K562 (cell line): ENCODE measurements around the gene HACD1. TPM values are rescaled to one million over a fixed set of nuclear protein-coding genes. Genes with fewer than 3 reads are reported as not detected.

Experiments used
- ATAC-seq: fragments of 200-7000 bp; cut with Tn5 transposase; 3 replicates; pipeline ENCODE4 v1.9.1; 2020; ENCODE audit warnings: moderate library complexity
- BruUV-seq: library from RNA; stranded (reverse); fragments of 400-500 nt; replicated peaks from 2 replicates; lab custom pipeline; 2021; lab: Mats Ljungman, UMichigan
- CTCF ChIA-PET: fragments of 300-600 bp; formaldehyde crosslinking; extraction: SDS; loops from one replicate; lab custom pipeline; 2021; ENCODE audit warnings: low intra/inter-chr PET ratio; lab: Yijun Ruan, JAX
- POLR2A ChIA-PET: fragments of 300-600, 350-650 bp; sonication (Branson Sonifier 250); formaldehyde crosslinking; extraction: SDS; loops from one replicate; lab custom pipeline; 2021; ENCODE audit warnings: antibody characterized with exemption, inconsistent platforms; lab: Yijun Ruan, JAX
- DNase-seq, 4 experiments: peaks; one replicate each; pipeline versions ENCODE4 v3.0.0 to v3.0.0-alpha.2; 2011 to 2018; ENCODE audit warnings: low spot score in 3 of 4, mixed read lengths in 3 of 4; ENCODE audit errors: extremely low read depth in 1 of 4
- FAIRE-seq: peaks from 2 replicates; lab custom pipeline; 2011; peaks lifted over from hg19 to GRCh38; lab: Jason Lieb, UNC
- H2AFZ ChIP-seq: 2 replicates; pipeline ENCODE4 v1.6.0; 2011; ENCODE audit warnings: low read depth, low read length, control low read depth, inconsistent platforms
- H3K27ac ChIP-seq: fragments of 200-600 bp; 3 replicates; pipeline ENCODE4 v1.8.0; 2011; ENCODE audit warnings: low read depth, mild to moderate bottlenecking, control low read depth, inconsistent platforms, low read length, moderate library complexity, mixed read lengths; ENCODE audit errors: extremely low read depth
- H3K27me3 ChIP-seq, 2 experiments: fragments of 300-600 bp in 1 of 2; 2 replicates in 1 of 2; 3 replicates in 1 of 2; pipeline versions ENCODE4 v1.6.0 to v1.8.0; 2011; ENCODE audit warnings: inconsistent platforms in 2 of 2, low read length in 2 of 2, mild to moderate bottlenecking in 1 of 2, mixed read lengths in 1 of 2, moderate library complexity in 1 of 2; ENCODE audit not compliant: control insufficient read depth in 2 of 2, insufficient read depth in 2 of 2
- H3K36me3 ChIP-seq: fragments of 300-600 bp; 3 replicates; pipeline ENCODE4 v1.8.0; 2011; ENCODE audit warnings: mild to moderate bottlenecking, low read length, inconsistent platforms; ENCODE audit not compliant: control insufficient read depth, insufficient read depth
- H3K4me1 ChIP-seq, 2 experiments: fragments of 200-600 bp in 1 of 2; replicated peaks in 1 of 2; 2 replicates in 1 of 2; 3 replicates in 1 of 2; pipeline versions ENCODE4 v1.5.1 to v1.8.0; 2011; ENCODE audit warnings: inconsistent platforms in 2 of 2, low read length in 2 of 2, mild to moderate bottlenecking in 1 of 2, mixed read lengths in 1 of 2, moderate library complexity in 1 of 2; ENCODE audit not compliant: control insufficient read depth in 2 of 2, insufficient read depth in 2 of 2
- H3K4me2 ChIP-seq: 2 replicates; pipeline ENCODE4 v1.6.1; 2011; ENCODE audit warnings: low read length, control low read depth, inconsistent platforms, mixed read lengths; ENCODE audit not compliant: insufficient read depth
- H3K4me3 ChIP-seq: fragments of 200-600 bp; sonication (generic), shearing (Covaris generic); 2 replicates; pipeline ENCODE4 v1.5.1; 2016; ENCODE audit warnings: control low read depth, inconsistent platforms
- H3K79me2 ChIP-seq: fragments of 200-600 bp; 3 replicates; pipeline ENCODE4 v1.8.0; 2011; ENCODE audit warnings: low read length, inconsistent platforms; ENCODE audit not compliant: control insufficient read depth, insufficient read depth
- H3K9ac ChIP-seq, 2 experiments: 2 replicates each; pipeline versions ENCODE4 v1.6.0 to v1.6.1; 2011; ENCODE audit warnings: low read depth in 2 of 2, low read length in 2 of 2, control low read depth in 1 of 2, inconsistent platforms in 1 of 2, mild to moderate bottlenecking in 1 of 2, mixed read lengths in 1 of 2; ENCODE audit not compliant: insufficient read depth in 1 of 2
- H3K9me1 ChIP-seq: one replicate; pipeline ENCODE4 v1.6.0; 2011; ENCODE audit warnings: inconsistent platforms, mild to moderate bottlenecking, low read length, moderate library complexity; ENCODE audit not compliant: control insufficient read depth, insufficient read depth
- H3K9me3 ChIP-seq: replicated peaks from 2 replicates; pipeline ENCODE4 v1.5.1; 2011; ENCODE audit warnings: low read depth, low read length, inconsistent platforms; ENCODE audit not compliant: control insufficient read depth, insufficient read depth
- H4K20me1 ChIP-seq: replicated peaks from 2 replicates; pipeline ENCODE4 v1.6.1; 2011; ENCODE audit warnings: low read length, inconsistent platforms, mixed read lengths; ENCODE audit not compliant: control insufficient read depth, insufficient read depth
- HSF4 ChIP-seq: fragments of 250-450 bp; sonication (Bioruptor Pico); IDR thresholded peaks from 2 replicates; pipeline ENCODE4 v2.1.2; 2022; ENCODE audit warnings: mild to moderate bottlenecking, moderate library complexity, borderline replicate concordance
- ZNF239 ChIP-seq: fragments of 250-450 bp; sonication (Bioruptor Pico); IDR thresholded peaks from 2 replicates; pipeline ENCODE4 v1.4.0; 2020; ENCODE audit warnings: mild to moderate bottlenecking
- WGBS: fragments of 100-300 bp; shearing (Covaris generic); methylation state at CpG from one replicate; pipeline ENCODE4 v1.1.6; 2016; ENCODE audit warnings: low coverage, mixed read lengths; ENCODE audit not compliant: insufficient coverage; ENCODE audit errors: missing lambda C conversion rate; 5-methylcytosine and 5-hydroxymethylcytosine counted together
- in situ Hi-C: fragments of 300-500 bp; cut with MboI; formaldehyde crosslinking; loops from 4 replicates; pipeline ENCODE4 v1.15.0; 2018; ENCODE audit warnings: inconsistent platforms, mixed read lengths
- intact Hi-C: fragments of 100-400 bp; cut with micrococcal nuclease; formaldehyde crosslinking; loops from 2 replicates; pipeline ENCODE4 v1.14.2; 2022
- polyA plus RNA-seq, 8 experiments: library from polyadenylated mRNA; depleted of rRNA in 4 of 8; stranded (reverse) in 5 of 8; unstranded in 3 of 8; fragments of >200 nt; fragmentation: Nextera tagmentation in 2 of 8; fragmentation: Illumina TruSeq in 1 of 8; extraction: Ambion mirVana in 2 of 8; extraction: Trizol in 1 of 8; gene quantifications; 2 replicates each; pipeline versions ENCODE4 v1.2.1 to v1.2.3, GENCODE V29; 2011 to 2014; ENCODE audit warnings: inconsistent platforms in 1 of 8, missing spikeins in 1 of 8
- small RNA-seq: library from RNA; depleted of rRNA; stranded (forward); fragments of <200 nt; gene quantifications from one replicate; pipeline ENCODE3, GENCODE V24; 2014
- total RNA-seq, 7 experiments: library from RNA; depleted of rRNA in 6 of 7; stranded (reverse); fragments of >200 nt in 6 of 7; fragmentation: Illumina TruSeq in 2 of 7; extraction: Trizol in 2 of 7; gene quantifications; 2 replicates each; pipeline versions ENCODE4 v1.2.1 to v1.2.3, GENCODE V29; 2011 to 2021; ENCODE audit warnings: low replicate concordance in 1 of 7
- TF ChIP-seq, protein P1 (sequence below): sonication (generic); formaldehyde crosslinking; IDR thresholded peaks from 2 replicates; pipeline ENCODE4 v1.8.1; 2023; ENCODE audit warnings: mild to moderate bottlenecking, missing genetic modification reagents

The HACD1 gene
- total and polyA plus RNA-seq, 9 of the 15 experiments (the other 6 are each of a cell fraction or from before 2014, with no cell fraction given), result 0.99 to 4.5 (median 2.4) TPM

DNA sequence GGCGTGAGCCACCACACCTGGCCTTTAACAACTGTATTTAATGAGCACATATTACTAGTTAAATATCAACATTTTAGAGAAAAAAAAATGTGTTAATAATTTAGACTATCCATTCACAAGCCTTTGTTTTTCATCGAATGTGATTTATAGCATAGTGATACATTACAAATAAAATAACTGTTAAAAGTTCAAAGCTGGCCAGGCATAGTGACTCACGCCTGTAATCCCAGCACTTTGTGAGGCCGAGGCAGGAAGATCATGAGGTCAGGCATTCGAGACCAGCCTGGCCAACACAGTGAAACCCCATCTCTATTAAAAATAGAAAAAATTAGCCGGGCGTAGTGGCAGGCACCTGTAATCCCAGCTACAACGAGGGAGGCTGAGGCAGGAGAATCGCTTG, 72.7 kb downstream of the HACD1 start:
- Histone ChIP-seq H3K9me3 (no peaks in the 10 kb centered on the region), H4K20me1 (no peaks in the 10 kb centered on the region), H3K4me3 (no peak overlapping the region), H3K9ac (no peak overlapping the region), H3K4me1 (no peaks in the 10 kb centered on the region), H3K27ac (no peak overlapping the region), H3K9me1 (no peaks in the 10 kb centered on the region), H3K79me2 (peaks cover 3% of the 10 kb centered on the region; the same call in 2 of the 3 replicates), H3K36me3 (no peaks in the 10 kb centered on the region), H3K27me3 (no peaks in the 10 kb centered on the region), H3K4me2 (no peak overlapping the region), H2AFZ (no peak overlapping the region)
- intact Hi-C loops (no loop called here), in situ Hi-C loops (no loop called here)
- FAIRE-seq (no peak), DNase-seq (no peak), ATAC-seq (no peak)
- no TSS peak for BruUV-seq
- 82% methylated on average over 9 of the region's 9 CpGs for WGBS
- CTCF ChIA-PET, result no interaction called here
- TF ChIP-seq, protein P1, sequence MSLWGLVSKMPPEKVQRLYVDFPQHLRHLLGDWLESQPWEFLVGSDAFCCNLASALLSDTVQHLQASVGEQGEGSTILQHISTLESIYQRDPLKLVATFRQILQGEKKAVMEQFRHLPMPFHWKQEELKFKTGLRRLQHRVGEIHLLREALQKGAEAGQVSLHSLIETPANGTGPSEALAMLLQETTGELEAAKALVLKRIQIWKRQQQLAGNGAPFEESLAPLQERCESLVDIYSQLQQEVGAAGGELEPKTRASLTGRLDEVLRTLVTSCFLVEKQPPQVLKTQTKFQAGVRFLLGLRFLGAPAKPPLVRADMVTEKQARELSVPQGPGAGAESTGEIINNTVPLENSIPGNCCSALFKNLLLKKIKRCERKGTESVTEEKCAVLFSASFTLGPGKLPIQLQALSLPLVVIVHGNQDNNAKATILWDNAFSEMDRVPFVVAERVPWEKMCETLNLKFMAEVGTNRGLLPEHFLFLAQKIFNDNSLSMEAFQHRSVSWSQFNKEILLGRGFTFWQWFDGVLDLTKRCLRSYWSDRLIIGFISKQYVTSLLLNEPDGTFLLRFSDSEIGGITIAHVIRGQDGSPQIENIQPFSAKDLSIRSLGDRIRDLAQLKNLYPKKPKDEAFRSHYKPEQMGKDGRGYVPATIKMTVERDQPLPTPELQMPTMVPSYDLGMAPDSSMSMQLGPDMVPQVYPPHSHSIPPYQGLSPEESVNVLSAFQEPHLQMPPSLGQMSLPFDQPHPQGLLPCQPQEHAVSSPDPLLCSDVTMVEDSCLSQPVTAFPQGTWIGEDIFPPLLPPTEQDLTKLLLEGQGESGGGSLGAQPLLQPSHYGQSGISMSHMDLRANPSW (CRISPR knock-in tag), result no peak
- TF ChIP-seq HSF4 (CRISPR knock-in tag) (no peak), ZNF239 (CRISPR knock-in tag) (no peak)
- POLR2A ChIA-PET, result interaction anchor here (0.6 to 0.9 kb wide), 2 partner anchors 9 to 20 kb away, joined by 3 read pairs; no protein-coding TSS in a partner anchor

Small RNA genes within 50 kb of the gene (small RNA-seq; reads per million reads assigned to genes)
- gene AC069542.2, result not detected

Other genes with a start within 250 kb of the HACD1 start
- 3.9 and 5.1 TPM in 2 replicates for gene ST8SIA6, start 162.8 kb downstream of the HACD1 start, total RNA-seq (2014; rRNA removed)
- gene ST8SIA6, start 162.8 kb downstream of the HACD1 start, total RNA-seq (2014; rRNA removed; fragmentation: Illumina TruSeq; extraction: Trizol), result 6.4 and 7.2 TPM in 2 replicates
- gene ST8SIA6, start 162.8 kb downstream of the HACD1 start, total RNA-seq (2015; rRNA removed; fragmentation: Illumina TruSeq; extraction: Trizol), result 4.8 and 6.7 TPM in 2 replicates
- gene ST8SIA6, start 162.8 kb downstream of the HACD1 start, total RNA-seq (2021), result 5.0 and 6.6 TPM in 2 replicates
- gene ST8SIA6, start 162.8 kb downstream of the HACD1 start, polyA plus RNA-seq (2011; rRNA removed), result 4.4 and 6.6 TPM in 2 replicates
- 4.1 and 5.2 TPM in 2 replicates for gene ST8SIA6, start 162.8 kb downstream of the HACD1 start, polyA plus RNA-seq (2014; fragmentation: Illumina TruSeq; extraction: Trizol)
- 1 to 10 TPM in 1 of 2 experiments, under 1 TPM in 1; 0.69 to 1.2 TPM for gene ST8SIA6, start 162.8 kb downstream of the HACD1 start, polyA plus RNA-seq (2014; fragmentation: Nextera tagmentation; extraction: Ambion mirVana)
- gene ST8SIA6, start 162.8 kb downstream of the HACD1 start, polyA plus RNA-seq (2014; rRNA removed), result 3.2 and 3.3 TPM in 2 replicates
- 13.8 and 19.7 TPM in 2 replicates for gene STAM, start 26.8 kb upstream of the HACD1 start, total RNA-seq (2014; rRNA removed)
- 30.9 and 32.5 TPM in 2 replicates for gene STAM, start 26.8 kb upstream of the HACD1 start, total RNA-seq (2014; rRNA removed; fragmentation: Illumina TruSeq; extraction: Trizol)
- 27.2 and 28.9 TPM in 2 replicates for gene STAM, start 26.8 kb upstream of the HACD1 start, total RNA-seq (2015; rRNA removed; fragmentation: Illumina TruSeq; extraction: Trizol)
- 25.1 and 26.7 TPM in 2 replicates for gene STAM, start 26.8 kb upstream of the HACD1 start, total RNA-seq (2021)
- gene STAM, start 26.8 kb upstream of the HACD1 start, polyA plus RNA-seq (2011; rRNA removed), result 26.4 and 30.5 TPM in 2 replicates
- 28.7 and 33.5 TPM in 2 replicates for gene STAM, start 26.8 kb upstream of the HACD1 start, polyA plus RNA-seq (2014; fragmentation: Illumina TruSeq; extraction: Trizol)
- gene STAM, start 26.8 kb upstream of the HACD1 start, polyA plus RNA-seq (2014; fragmentation: Nextera tagmentation; extraction: Ambion mirVana), result 10 to 100 TPM; 21.3 to 25.9 TPM
- gene STAM, start 26.8 kb upstream of the HACD1 start, polyA plus RNA-seq (2014; rRNA removed), result 17.8 and 20.1 TPM in 2 replicates
- 0.04 TPM in 1 of 2 replicates, not detected in the other for gene TMEM236, start 134.8 kb upstream of the HACD1 start, total RNA-seq (2014; rRNA removed)
- 0.04 and 0.06 TPM in 2 replicates for gene TMEM236, start 134.8 kb upstream of the HACD1 start, total RNA-seq (2014; rRNA removed; fragmentation: Illumina TruSeq; extraction: Trizol)
- gene TMEM236, start 134.8 kb upstream of the HACD1 start, total RNA-seq (2015; rRNA removed; fragmentation: Illumina TruSeq; extraction: Trizol), result 0.04 and 0.08 TPM in 2 replicates
- gene TMEM236, start 134.8 kb upstream of the HACD1 start, total RNA-seq (2021), result 0.04 TPM in 2 replicates
- gene TMEM236, start 134.8 kb upstream of the HACD1 start, polyA plus RNA-seq (2011; rRNA removed), result 0.09 TPM in 1 of 2 replicates, not detected in the other
- 0.08 and 0.09 TPM in 2 replicates for gene TMEM236, start 134.8 kb upstream of the HACD1 start, polyA plus RNA-seq (2014; fragmentation: Illumina TruSeq; extraction: Trizol)
- gene TMEM236, start 134.8 kb upstream of the HACD1 start, polyA plus RNA-seq (2014; fragmentation: Nextera tagmentation; extraction: Ambion mirVana), result not detected
- gene TMEM236, start 134.8 kb upstream of the HACD1 start, polyA plus RNA-seq (2014; rRNA removed), result 0.09 and 0.13 TPM in 2 replicates
- 0.04 TPM in 1 of 2 replicates, not detected in the other for gene MRC1, start 192.0 kb upstream of the HACD1 start, total RNA-seq (2014; rRNA removed)
- gene MRC1, start 192.0 kb upstream of the HACD1 start, total RNA-seq (2014; rRNA removed; fragmentation: Illumina TruSeq; extraction: Trizol), result 0.04 TPM in 1 of 2 replicates, not detected in the other
- gene MRC1, start 192.0 kb upstream of the HACD1 start, total RNA-seq (2015; rRNA removed; fragmentation: Illumina TruSeq; extraction: Trizol), result not detected in 2 replicates
- 0.18 and 0.20 TPM in 2 replicates for gene MRC1, start 192.0 kb upstream of the HACD1 start, total RNA-seq (2021)
- gene MRC1, start 192.0 kb upstream of the HACD1 start, polyA plus RNA-seq (2011; rRNA removed), result not detected in 2 replicates
- 0.01 and 0.03 TPM in 2 replicates for gene MRC1, start 192.0 kb upstream of the HACD1 start, polyA plus RNA-seq (2014; fragmentation: Illumina TruSeq; extraction: Trizol)
- gene MRC1, start 192.0 kb upstream of the HACD1 start, polyA plus RNA-seq (2014; fragmentation: Nextera tagmentation; extraction: Ambion mirVana), result under 1 TPM in 1 of 2 experiments, not detected in 1; 0.01 TPM
- gene MRC1, start 192.0 kb upstream of the HACD1 start, polyA plus RNA-seq (2014; rRNA removed), result 0.08 TPM in 1 of 2 replicates, not detected in the other